Amniotic stem cell (primary cell): ENCODE measurements around the gene TUBG2.
"Not testable (repeated sequence)": the region's sequence is repeated elsewhere in the genome, so short reads cannot be mapped to it uniquely, and the experiment has no call there.

Experiments used
- DNase-seq: peaks from one replicate; lab custom pipeline; 2025; lab: John Stamatoyannopoulos, UW

Gene TUBG2

DNA sequence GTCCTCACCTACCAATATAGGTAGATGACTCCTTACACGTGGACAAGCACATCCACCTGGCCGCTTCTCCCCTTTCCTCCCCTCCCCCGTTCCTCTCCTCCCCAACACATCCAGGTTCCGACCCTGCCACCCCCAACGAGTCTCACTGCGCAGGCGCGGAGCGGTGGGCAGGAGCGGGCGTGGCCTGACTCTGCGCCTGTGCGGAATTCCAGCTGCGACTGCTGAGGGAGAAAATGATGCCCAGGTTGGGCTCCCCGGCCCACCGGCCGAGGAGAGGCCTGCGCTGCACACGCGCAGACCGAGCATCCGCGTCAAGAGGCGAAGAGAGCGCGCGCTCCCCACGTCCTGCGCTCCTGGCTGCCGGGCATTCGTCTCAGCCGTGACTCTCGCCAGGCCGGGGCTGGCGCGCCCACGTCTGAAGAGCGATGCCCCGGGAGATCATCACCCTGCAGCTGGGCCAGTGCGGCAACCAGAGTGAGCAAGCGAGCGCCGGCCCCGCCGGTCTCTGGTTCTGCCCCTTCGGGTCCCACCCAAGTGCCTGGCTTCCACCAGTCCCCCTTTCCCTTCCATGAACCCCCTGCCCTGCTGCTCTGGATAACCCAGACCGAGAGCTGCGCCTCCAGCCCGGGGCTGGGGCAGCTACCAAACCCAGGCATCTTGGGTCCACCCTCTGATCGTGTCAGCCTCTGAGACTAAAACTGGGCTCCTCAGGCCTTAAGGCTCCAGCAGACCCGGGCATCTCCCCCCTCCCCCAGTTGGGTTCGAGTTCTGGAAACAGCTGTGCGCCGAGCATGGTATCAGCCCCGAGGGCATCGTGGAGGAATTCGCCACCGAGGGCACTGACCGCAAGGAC lies at the start of gene TUBG2:
TSS of gene TUBG2 (plus strand) at position 206 of the 853 bp plus-strand sequence. CDS start at position 426, 220 bp downstream.
- peak; percentile 72 for DNase-seq

DNA sequence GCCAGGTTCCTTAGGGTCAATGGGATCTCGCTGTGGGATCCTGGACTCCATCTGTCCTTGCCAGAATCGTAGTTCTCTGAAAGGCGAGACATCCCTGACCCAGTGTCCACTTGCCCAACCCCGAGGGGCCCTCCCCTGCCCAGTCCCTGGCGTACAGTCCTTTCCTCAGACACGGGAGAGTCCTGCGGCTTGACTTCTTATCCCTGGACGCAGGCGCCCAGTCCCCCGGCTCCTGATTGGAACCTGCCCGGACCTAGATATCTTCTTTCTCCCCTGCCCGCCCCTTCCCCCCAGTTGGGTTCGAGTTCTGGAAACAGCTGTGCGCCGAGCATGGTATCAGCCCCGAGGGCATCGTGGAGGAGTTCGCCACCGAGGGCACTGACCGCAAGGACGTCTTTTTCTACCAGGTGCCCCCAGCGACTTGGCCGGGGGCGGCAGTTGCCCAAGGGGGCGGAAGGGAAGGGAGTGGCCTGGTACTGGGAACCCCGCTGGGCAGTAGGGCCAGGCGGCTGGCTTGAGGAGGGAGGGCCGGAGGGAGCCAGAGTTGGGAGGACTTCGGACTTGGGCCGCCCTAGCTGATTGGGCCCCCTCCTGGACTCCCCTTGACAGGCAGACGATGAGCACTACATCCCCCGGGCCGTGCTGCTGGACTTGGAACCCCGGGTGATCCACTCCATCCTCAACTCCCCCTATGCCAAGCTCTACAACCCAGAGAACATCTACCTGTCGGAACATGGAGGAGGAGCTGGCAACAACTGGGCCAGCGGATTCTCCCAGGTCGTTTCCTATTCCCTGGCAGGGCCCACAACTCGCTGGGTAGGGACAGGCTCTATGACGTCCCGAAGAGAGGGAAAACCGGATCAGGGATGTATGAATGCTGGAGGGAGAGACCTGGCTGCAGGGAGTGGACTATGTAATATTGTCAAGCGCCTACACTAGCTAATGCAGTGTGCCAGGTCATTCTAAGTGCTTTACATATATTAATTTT lies 49.0 kb upstream of the TUBG2 start:
- peak; percentile 55 for DNase-seq

DNA sequence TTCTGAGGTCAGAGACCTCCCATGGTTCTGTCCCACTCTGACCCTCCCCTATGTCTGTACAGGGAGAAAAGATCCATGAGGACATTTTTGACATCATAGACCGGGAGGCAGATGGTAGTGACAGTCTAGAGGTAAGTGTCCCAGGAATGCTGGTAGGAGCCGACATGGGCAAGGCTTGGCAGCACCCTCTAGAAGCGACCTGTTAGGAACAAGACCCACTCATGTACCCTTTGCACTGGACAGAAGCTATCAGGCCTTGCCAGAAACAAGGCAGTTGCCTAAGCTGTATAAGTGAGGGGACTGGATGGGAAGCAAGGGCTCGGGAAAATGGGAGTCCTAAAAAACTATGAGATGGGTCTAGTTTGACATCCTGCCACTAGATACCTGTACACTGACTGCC lies 47.1 kb upstream of the TUBG2 start:
- no peak for DNase-seq

DNA sequence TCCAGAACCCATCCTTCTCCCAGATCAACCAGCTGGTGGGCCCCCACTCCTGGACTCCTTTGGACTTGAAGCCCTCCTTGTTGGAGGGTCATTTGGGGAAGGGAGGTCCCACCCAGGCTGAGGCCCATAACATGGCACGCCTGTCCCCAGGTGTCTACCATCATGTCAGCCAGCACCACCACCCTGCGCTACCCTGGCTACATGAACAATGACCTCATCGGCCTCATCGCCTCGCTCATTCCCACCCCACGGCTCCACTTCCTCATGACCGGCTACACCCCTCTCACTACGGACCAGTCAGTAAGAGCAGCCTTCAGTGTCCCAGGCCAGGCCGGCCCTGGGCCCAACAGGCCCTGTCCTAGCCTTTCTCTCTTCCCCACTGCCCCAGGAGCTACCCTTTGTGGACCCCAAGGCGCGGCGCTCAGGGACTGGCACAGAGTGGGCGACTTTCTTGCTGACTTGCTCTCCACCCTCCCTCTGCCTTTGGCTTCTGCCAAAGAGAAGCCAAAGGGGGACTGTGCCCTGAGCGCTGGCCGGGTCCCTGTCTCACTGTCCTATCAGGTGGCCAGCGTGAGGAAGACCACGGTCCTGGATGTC lies 45.3 kb upstream of the TUBG2 start:
- DNase-seq: no peak

DNA sequence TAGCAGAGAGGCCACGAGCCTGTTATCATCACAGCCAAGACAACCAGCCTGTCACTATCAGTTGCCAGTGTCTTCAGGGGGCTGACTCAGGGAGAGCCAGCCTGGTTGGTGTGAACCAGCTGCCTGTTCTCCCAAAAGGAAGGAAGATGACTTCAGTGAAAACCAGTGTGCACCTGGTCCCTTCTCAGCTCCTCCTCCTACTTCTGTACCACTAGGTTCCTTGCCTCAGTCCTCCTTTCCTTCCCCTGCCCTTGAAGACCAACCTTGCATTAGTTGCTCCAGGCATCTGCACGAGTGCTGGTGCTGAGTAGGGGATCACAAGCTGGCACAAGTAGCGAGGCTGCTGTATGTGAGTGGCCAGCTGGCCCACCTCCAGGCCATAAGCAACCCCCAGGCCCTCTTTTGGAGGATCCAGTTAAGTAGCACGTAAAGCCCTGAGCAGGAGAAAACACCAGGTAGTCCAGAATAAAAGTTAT lies 41.1 kb upstream of the TUBG2 start:
- DNase-seq: no peak

DNA sequence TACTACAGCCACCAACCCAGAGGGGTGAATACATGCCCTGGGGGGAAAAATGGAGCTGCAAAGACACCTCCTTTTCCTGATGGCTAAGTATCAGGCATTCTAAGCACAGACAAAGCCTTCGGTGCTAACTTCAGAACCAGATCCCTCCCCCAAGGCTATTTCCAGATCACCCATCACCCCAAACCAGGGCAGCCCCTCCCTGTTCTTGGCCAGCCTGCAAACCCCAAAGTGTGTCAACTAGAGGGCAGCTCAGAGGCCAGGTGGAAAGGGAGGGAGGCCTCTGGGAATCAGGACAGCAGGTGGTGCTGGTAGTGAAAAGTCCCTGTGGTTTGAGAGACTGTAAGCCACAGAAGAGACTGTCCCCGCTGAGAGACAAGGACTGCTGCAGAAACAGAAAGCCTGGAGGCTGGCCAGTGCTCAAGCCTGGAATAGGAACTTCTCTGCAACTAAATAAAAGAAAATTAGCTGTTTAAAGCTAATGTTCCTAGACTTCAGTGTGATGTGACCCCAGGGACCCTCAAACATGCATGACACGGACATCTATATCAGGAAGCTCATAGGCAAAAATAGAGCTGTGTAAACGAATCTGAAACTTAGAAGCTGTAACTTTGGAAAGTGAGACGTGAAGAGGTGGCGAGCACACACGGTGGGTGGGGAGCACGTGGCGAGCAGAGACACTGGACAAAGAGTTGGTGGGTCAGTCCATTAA lies 40.5 kb upstream of the TUBG2 start:
- DNase-seq: no peak

DNA sequence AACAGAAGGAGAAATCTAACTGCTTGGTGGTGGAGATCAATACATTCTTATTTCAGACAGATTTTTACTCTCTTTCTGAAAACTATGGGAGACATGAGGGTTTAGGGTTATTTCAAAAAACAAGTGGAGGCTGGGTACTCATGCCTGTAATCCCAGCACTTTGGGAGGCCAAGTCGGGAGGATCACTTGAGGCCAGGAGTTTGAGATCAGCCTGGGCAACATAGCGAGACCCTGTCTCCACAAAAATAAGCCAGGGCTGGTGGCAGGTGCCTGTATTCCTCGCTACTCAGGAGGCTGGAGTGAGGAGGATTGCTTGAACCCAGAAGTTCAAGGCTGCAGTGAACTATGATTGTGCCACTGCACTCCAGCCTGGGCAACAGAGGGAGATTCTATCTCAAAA lies 37.1 kb upstream of the TUBG2 start:
- not testable (repeated sequence) for DNase-seq

DNA sequence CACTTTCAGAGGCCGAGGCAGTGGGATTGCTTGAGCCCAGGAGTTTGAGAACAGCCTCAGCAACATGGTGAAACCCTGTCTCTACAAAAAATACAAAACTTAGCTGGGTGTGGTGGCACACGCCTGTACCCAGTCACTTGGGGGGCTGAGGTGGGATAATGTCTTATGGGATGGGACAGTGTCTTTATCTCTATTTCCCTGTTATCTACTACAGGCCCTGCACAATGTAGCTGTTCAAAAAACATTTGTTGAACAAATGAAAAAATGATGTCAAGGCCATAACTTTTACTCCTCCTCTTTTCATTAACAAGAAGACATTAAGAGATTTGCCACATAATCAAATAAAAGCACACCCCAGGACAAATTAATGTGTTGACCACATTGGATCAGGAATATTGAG lies 35.8 kb upstream of the TUBG2 start:
- DNase-seq: no peak

DNA sequence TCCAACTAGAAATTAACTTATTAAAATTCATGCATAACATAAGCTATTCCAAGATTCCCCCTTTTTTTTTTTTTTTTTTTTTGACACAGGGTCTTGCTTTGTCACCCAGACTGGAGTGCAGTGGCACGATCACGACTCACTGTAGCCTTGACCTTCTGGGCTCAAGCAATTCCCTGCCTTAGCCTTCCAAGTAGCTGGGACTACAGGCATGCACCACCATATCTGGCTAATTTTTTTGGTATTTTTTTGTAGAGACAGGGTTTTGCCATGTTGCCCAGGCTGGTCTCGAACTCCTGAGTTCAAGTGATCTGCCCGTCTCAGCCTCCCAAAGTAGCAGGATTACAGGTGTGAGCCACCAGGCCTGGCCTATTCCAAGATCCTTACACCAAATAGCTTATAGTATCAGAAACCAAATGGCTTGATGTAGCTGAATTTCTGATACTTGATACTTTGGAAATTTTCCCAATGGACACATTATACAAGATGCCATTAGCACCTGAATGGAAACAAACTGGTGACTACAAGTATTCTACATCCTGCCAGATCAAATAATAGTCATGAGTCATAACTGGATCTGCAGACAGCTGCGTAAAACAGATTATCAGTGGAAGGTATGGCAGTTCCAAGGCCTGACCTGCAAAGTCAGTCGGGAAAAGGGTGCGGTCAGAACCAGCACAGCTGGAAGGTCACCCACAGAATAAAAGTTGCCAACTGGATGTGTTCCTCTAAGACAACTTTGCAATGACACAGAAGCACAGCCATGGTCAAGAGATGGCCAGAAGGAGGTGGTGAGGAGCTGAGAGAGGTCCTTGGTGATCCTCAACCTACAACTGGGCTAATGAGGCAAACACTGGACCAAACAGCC lies 35.1 kb upstream of the TUBG2 start:
- no peak for DNase-seq

DNA sequence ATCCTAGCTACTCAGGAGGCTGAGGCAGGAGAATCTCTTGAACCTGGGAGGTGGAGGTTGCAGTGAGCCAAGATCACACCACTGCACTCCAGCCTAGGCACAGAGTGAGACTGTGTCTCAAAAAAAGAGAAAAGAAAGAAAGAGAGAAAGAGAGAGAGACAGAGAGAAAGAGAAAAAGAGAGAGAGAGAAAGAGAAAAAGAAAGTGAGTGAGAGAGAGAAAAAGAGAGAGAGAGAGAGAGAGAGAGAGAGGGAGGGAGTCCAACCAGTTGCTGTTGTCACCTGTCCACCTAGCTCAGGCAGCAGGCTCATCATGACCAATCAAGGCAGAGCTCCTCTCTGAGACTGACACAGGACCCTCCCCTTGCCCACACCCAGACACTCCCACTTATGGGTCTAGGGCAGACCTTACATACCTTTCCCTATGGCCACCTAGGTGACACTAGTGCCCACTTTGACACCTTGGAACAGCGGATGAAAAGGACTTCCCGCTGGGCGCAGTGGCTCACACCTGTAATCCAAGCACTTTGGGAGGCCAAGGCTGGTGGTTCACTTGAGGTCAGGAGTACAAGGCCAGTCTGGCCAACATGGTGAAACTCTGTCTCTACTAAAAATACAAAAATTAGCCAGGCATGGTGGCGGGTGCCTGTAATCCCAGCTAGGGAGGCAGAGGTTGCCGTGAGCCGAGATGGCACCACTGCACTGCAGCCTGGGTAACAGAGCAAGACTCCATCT lies 31.9 kb upstream of the TUBG2 start:
- DNase-seq: not testable (repeated sequence)

DNA sequence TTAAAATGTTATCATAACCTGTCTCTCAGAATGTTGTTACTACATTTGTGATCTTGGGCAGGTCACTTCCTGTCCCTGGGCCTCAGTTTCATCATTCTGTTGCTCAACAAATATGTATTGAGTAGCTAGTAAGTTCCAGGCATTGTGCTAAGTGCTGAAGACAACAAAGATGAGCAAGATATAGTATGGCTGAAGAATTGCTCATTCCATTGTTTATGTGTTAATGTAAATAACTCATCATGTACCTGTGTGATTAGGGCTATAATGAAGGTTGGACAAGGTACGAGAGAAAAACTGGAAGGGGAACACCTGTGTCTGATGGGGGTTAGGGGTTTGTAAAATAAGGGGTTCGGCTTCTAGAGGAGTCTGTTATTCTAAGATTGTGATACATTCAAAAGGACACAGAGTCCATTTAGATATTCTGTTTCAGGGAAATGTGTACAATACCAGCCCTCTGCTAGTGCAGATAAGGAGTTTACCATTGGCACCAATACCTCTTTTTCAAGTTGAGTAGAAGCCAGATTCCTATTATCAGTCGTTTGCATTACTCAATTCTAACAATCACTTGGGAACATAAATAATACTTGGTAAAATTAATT lies 29.6 kb upstream of the TUBG2 start:
- no peak for DNase-seq

DNA sequence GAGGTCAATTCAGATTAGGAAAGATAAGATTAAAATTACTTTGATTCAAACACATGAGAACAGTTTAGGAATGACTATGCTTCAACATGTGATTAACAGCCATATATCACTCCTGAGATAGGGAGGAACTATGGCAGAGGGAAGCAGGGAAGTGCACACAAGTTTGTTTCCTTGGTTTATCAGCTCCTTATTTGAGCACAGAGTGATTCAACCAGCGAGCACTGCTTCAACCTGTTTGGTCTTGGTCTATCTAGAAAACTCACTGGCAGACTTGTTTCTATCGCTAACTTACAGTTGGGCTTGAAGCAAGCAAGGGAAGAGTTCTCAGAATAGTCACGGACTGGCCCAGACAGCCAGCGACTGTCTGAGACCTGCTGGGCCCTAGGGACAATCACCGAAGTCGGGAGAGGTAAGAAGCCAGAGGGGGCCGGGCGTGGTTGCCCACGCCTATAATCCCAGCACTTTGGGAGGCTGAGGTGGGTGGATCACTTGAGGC lies 26.1 kb upstream of the TUBG2 start:
- no peak for DNase-seq

DNA sequence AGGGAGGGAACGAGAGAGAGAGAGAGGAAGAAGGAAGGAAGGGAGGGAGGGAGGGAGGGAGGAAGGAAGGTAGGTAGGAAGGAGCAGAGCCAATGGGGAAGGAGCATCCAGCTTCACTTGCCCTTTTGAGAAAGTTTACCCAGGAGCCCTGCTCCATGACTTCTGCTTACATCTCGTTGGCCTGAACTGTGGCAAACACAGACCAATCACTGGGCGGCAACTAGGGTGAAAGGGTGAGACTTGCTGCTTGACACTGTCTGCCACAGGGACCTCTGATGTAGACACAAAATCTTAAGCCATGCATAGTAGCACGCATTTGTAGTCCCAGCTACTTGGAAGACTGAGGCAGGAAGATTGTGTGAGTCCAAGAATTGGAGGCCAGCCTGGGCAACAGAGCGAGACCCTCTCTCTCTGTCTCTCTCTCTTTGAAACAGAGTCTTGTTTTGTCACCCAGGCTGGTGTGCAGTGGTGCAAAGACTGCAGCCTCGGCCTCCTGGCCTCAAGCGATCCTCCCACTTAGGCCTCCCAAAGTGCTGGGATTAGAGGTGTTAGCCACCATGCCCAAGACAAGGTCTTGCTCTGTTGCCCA lies 19.5 kb upstream of the TUBG2 start:
- no peak for DNase-seq

DNA sequence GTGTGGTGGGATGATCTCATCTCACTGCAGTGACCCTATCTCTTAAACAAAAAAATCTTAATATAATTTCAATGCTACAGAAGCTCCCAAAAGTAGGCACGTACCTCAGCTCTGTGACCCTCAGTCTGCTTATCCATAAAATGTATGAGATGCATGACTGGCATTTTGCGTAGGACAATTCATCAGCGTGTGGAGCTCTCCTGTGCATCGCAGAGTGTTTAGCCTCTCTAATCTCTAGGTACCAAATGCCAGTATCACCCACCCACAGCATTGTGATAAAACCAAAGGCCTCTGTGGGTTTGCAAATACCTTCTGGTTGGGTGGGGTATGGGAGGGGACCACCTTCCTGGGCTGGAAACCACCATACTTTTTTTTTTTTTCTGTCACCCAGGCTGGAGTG lies 19.0 kb upstream of the TUBG2 start:
- DNase-seq: no peak

DNA sequence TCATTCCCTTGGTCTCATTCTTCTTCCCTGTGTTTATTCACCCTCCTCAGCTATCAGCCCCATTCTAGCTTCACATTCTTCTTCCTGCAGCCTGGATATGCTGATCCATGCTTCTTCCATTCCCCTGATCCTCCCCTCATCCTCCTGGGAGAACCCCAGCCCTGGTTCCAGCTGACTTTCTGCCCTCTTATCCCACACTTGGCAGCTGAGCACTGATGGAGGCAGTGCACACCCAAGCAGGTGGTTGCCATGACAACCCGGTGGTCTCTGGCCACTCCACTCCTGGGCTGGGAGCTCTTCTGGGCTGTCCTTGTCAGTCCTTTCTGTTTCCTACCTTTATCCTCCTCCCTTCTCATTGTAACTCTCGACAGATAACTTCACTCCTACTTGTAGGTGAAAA lies 16.7 kb upstream of the TUBG2 start:
- DNase-seq: no peak

DNA sequence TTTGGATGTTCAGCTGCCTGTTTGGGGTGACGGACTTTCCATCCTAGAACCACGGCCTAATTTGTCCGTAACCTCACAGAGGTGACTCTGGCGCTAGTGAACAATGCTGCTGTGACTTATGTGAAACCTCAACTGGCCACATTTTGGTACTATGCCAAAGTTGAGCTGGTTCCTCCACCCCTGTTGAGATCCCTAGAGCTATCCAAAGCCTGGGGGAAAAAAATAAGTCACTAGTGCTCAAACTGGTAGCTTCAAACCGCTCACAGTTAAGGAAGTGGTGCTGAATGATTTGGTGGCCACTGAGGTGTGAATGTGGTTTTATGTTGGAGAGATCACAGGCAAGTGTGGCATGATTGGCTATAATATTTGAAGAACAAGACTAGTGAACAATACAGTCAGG lies 11.3 kb upstream of the TUBG2 start:
- no peak for DNase-seq

DNA sequence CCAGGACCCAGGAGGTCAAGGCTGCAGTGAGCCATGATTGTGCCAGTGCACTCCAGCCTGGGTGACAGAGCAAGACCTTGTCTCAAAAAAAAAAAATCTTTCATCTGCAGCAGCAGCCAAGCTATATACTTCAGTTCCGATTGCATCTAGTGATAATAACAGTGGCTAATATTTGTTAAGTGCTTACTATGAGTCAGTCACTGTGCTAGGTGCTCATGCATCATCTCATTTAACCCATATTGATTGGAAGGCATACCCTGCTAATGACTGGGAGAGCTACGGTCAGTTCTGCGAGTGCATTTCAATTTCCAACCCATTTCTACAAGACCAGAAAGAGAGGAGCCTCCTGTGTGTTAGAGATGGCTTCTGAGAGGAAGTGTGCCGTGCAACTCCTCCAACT lies 7.7 kb upstream of the TUBG2 start:
- DNase-seq: no peak

DNA sequence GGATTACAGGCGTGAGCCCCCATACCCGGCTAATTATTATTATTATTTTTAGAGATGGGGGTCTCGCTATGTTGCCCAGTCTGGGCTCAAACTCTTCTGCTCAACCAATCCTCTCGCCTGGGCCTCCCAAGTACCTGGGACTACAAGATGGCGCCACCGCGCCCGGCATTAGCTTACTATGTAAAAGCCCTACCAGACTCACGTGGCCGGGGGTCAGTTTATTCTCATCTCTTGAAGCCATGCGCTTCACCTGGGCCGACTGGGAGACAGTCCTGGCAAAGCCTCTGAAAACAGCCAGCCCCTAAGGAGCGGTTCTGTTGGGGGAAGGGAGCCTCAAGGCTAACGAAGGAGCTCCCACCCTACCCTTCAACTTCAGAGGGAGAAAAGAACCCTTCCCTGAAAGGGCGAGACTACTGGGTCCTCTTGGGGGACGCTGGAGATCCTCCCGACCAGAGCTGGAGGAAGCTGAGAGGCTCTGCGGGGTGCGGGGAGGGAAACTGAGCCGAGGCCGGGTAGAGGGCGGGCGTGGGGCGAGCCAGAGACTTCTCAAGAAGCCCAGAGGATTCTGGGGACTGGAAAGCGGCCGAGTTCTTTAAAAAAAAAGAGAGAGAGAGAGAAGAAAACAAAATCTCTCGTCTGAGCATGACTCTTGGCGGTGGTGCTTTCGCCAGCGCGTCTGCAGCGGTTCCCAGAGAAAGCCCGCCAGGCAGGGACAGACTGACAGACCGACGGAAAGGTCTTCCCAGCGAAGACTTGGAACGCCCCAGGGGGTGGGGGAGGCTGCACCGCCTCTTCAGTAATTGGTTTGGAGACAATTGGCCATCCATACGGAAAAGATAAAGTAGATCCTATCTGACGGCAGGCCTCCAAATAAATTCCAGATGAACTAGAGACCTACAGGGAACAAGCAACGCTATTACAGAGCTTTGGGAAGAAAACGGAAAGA lies 5.6 kb upstream of the TUBG2 start:
- DNase-seq: peak; percentile 38
